Stimulated activated CD8-positive, alpha-beta memory T cell treated with anti-CD3 and anti-CD28 coated beads, Interleukin-12 subunit alpha, Interleukin-12 subunit beta, amount 100 ng/mL, for 1 hour (primary cell): ENCODE results near the gene ATF7.

ENCODE experiments used
- DNase-seq: peaks from one replicate; pipeline ENCODE4 v3.0.0-alpha.2; 2020; ENCODE audit warnings: low read depth

Gene ATF7

GRCh38 chr12:53500142-53500775 lies 125.9 kb downstream of the ATF7 start:
- no peak for DNase-seq

- DNase-seq = peak; percentile 31
Measured at GRCh38 chr12:53499266-53500141, 126.7 kb downstream of the ATF7 start, which contains the start of gene MAP3K12. TSS of gene MAP3K12 (minus strand) at chr12:53499458. CDS start at chr12:53487391, 12,067 bp downstream.

- DNase-seq = no peak
Measured at GRCh38 chr12:53498235-53498630, 127.9 kb downstream of the ATF7 start.

GRCh38 chr12:53497461-53497860 lies 128.7 kb downstream of the ATF7 start:
- no peak for DNase-seq

GRCh38 chr12:53496752-53497032 lies 129.5 kb downstream of the ATF7 start:
- DNase-seq = no peak

GRCh38 chr12:53495903-53496751 lies 130.1 kb downstream of the ATF7 start:
- no peak for DNase-seq

- DNase-seq = no peak
Measured at GRCh38 chr12:53493610-53494391, 132.4 kb downstream of the ATF7 start.

- peak; percentile 72 for DNase-seq
Measured at GRCh38 chr12:53492830-53493609, 133.2 kb downstream of the ATF7 start.

- DNase-seq = no peak
Measured at GRCh38 chr12:53492188-53492587, 134.0 kb downstream of the ATF7 start.

- no peak for DNase-seq
Measured at GRCh38 chr12:53489242-53489864, 136.8 kb downstream of the ATF7 start.

- no peak for DNase-seq
Measured at GRCh38 chr12:53486736-53487487, 139.3 kb downstream of the ATF7 start.

- DNase-seq = no peak
Measured at GRCh38 chr12:53485955-53486735, 140.0 kb downstream of the ATF7 start.

GRCh38 chr12:53484686-53485575 lies 141.3 kb downstream of the ATF7 start:
- no peak for DNase-seq

GRCh38 chr12:53483979-53484377 lies 142.2 kb downstream of the ATF7 start:
- no peak for DNase-seq

GRCh38 chr12:53483225-53483978 lies 142.8 kb downstream of the ATF7 start:
- no peak for DNase-seq

GRCh38 chr12:53482626-53483168 lies 143.5 kb downstream of the ATF7 start:
- DNase-seq = no peak
